GM21576 (cell line): ENCODE measurements around the gene MUC4.
"Not testable (repeated sequence)": the region's sequence is repeated elsewhere in the genome, so short reads cannot be mapped to it uniquely, and the experiment has no call there.

Source experiments
- ATAC-seq: cut with Tn5 transposase; IDR thresholded peaks from one replicate; pipeline ENCODE4 v1.9.1; 2021; ENCODE audit warnings: mild to moderate bottlenecking, moderate library complexity; ENCODE audit not compliant: unreplicated experiment

The MUC4 gene

GRCh38 chr3:195813916-195814640, 2.3 kb upstream of the MUC4 start:
- ATAC-seq = no peak

GRCh38 chr3:195812366-195812765, 637 bp upstream of the MUC4 start:
- ATAC-seq = no peak

GRCh38 chr3:195810455-195810845, 1.3 kb downstream of the MUC4 start:
- ATAC-seq = no peak

GRCh38 chr3:195809796-195810454, 1.8 kb downstream of the MUC4 start:
- ATAC-seq = no peak

GRCh38 chr3:195809291-195809785, 2.4 kb downstream of the MUC4 start:
- ATAC-seq = no peak

GRCh38 chr3:195808741-195809290, 2.9 kb downstream of the MUC4 start:
- ATAC-seq = no peak

GRCh38 chr3:195807681-195808121, 4.0 kb downstream of the MUC4 start:
- ATAC-seq = no peak

GRCh38 chr3:195806916-195807231, 4.9 kb downstream of the MUC4 start:
- no peak for ATAC-seq

- ATAC-seq = no peak
Observed at GRCh38 chr3:195806211-195806915, 5.4 kb downstream of the MUC4 start.

GRCh38 chr3:195805588-195805987, 6.1 kb downstream of the MUC4 start:
- ATAC-seq = not testable (repeated sequence)

GRCh38 chr3:195805181-195805580, 6.5 kb downstream of the MUC4 start:
- no peak for ATAC-seq

- no peak for ATAC-seq
Observed at GRCh38 chr3:195803289-195803908, 8.3 kb downstream of the MUC4 start.

GRCh38 chr3:195802795-195803194, 8.9 kb downstream of the MUC4 start:
- no peak for ATAC-seq

- no peak for ATAC-seq
Observed at GRCh38 chr3:195802261-195802701, 9.4 kb downstream of the MUC4 start.

GRCh38 chr3:195801251-195802183, 10.2 kb downstream of the MUC4 start:
- no peak for ATAC-seq

GRCh38 chr3:195800240-195800639, 11.5 kb downstream of the MUC4 start:
- ATAC-seq = no peak

- no peak for ATAC-seq
Observed at GRCh38 chr3:195796795-195797194, 14.9 kb downstream of the MUC4 start.

GRCh38 chr3:195794708-195795107, 17.0 kb downstream of the MUC4 start:
- ATAC-seq = no peak

- ATAC-seq = not testable (repeated sequence)
Observed at GRCh38 chr3:195792621-195793020, 19.1 kb downstream of the MUC4 start.

- no peak for ATAC-seq
Observed at GRCh38 chr3:195790901-195791300, 20.8 kb downstream of the MUC4 start.
